GM12878 (cell line): Measurements from ENCODE around the gene PLPPR1. TPM values are rescaled to one million over a fixed set of nuclear protein-coding genes. Genes with fewer than 3 reads are reported as not detected.

Experiments
- ATAC-seq: fragments of 200-7000 bp; cut with Tn5 transposase; 3 replicates; pipeline ENCODE4 v1.9.1; 2020; ENCODE audit warnings: mild to moderate bottlenecking, moderate library complexity
- BruUV-seq: library from RNA; stranded (reverse); fragments of 400-500 nt; replicated peaks from 2 replicates; lab custom pipeline; 2021; lab: Mats Ljungman, UMichigan
- CTCF ChIA-PET: fragments of 300-600 bp; sonication (Branson Sonifier 250); formaldehyde crosslinking; extraction: SDS; loops from one replicate; lab custom pipeline; 2021; ENCODE audit warnings: inconsistent platforms; lab: Yijun Ruan, JAX
- POLR2A ChIA-PET: fragments of 350-600 bp; formaldehyde crosslinking; extraction: SDS; loops from one replicate; lab custom pipeline; 2021; ENCODE audit warnings: inconsistent platforms; lab: Charles Lee
- RAD21 ChIA-PET: fragments of 300-600 bp; sonication (Branson Sonifier 250); formaldehyde crosslinking; loops from one replicate; lab custom pipeline; 2023; ENCODE audit warnings: antibody characterized with exemption; ENCODE audit not compliant: unreplicated experiment; lab: Charles Lee
- SMC1A ChIA-PET: fragments of 300-600 bp; sonication (Branson Sonifier 250); formaldehyde crosslinking; loops from one replicate; lab custom pipeline; 2023; ENCODE audit not compliant: unreplicated experiment, uncharacterized antibody; lab: Charles Lee
- DNase-seq: peaks from one replicate; pipeline ENCODE4 v3.0.0-alpha.2; 2011; ENCODE audit warnings: low read depth, low spot score
- FAIRE-seq: peaks from 3 replicates; lab custom pipeline; 2011; peaks lifted over from hg19 to GRCh38; lab: Jason Lieb, UNC
- H2AFZ ChIP-seq: 2 replicates; pipeline ENCODE4 v1.6.0; 2011; ENCODE audit warnings: low read depth, low read length, control low read depth; ENCODE audit not compliant: control insufficient read depth
- H3K27ac ChIP-seq: 2 replicates; pipeline ENCODE4 v1.5.1; 2011; ENCODE audit warnings: control low read depth; ENCODE audit not compliant: control insufficient read depth, insufficient read depth
- H3K27me3 ChIP-seq, 2 experiments: replicated peaks in 1 of 2; 2 replicates each; pipeline versions ENCODE4 v1.6.0 to v1.6.1; 2011; ENCODE audit warnings: low read length in 1 of 2; ENCODE audit not compliant: control insufficient read depth in 2 of 2, insufficient read depth in 2 of 2
- H3K36me3 ChIP-seq, 2 experiments: 2 replicates each; pipeline ENCODE4 v1.5.1; 2011; ENCODE audit warnings: low read length in 1 of 2; ENCODE audit not compliant: control insufficient read depth in 2 of 2, insufficient read depth in 2 of 2
- H3K4me1 ChIP-seq: 2 replicates; pipeline ENCODE4 v1.6.1; 2011; ENCODE audit warnings: mild to moderate bottlenecking, low read length, moderate library complexity, mixed read lengths; ENCODE audit not compliant: control insufficient read depth, insufficient read depth
- H3K4me2 ChIP-seq: 2 replicates; pipeline ENCODE4 v1.6.0; 2011; ENCODE audit warnings: control low read depth; ENCODE audit not compliant: control insufficient read depth, insufficient read depth
- H3K4me3 ChIP-seq: fragments of 200-600 bp; sonication (generic); 2 replicates; pipeline ENCODE4 v1.5.1; 2016
- H3K79me2 ChIP-seq: 2 replicates; pipeline ENCODE4 v1.6.0; 2011; ENCODE audit warnings: low read length; ENCODE audit not compliant: control insufficient read depth, insufficient read depth
- H3K9ac ChIP-seq: 2 replicates; pipeline ENCODE4 v1.8.0; 2011; ENCODE audit warnings: low read length, control low read depth, mixed read lengths; ENCODE audit not compliant: control insufficient read depth, insufficient read depth
- H3K9me3 ChIP-seq: replicated peaks from 3 replicates; pipeline ENCODE4 v1.5.1; 2011; ENCODE audit warnings: mild to moderate bottlenecking, low read length; ENCODE audit not compliant: control insufficient read depth, insufficient read depth
- H4K20me1 ChIP-seq: 2 replicates; pipeline ENCODE4 v1.6.0; 2011; ENCODE audit not compliant: control insufficient read depth, insufficient read depth
- MYB ChIP-seq: fragments of 150-350 bp; IDR thresholded peaks from 2 replicates; pipeline ENCODE4 v1.6.1; 2014; ENCODE audit warnings: mild to moderate bottlenecking, low read depth, low read length, borderline replicate concordance
- PAX5 ChIP-seq: IDR thresholded peaks from 2 replicates; pipeline ENCODE4 v1.6.1; 2011; ENCODE audit warnings: low read depth, low read length, borderline replicate concordance
- RBBP5 ChIP-seq: fragments of 200-600 bp; sonication (generic); conservative IDR thresholded peaks from 2 replicates; pipeline ENCODE4 v1.6.1; 2016
- RFX5 ChIP-seq: IDR thresholded peaks from 2 replicates; pipeline ENCODE4 v1.6.1; 2011; ENCODE audit warnings: low read depth, low read length, improper control_type of control experiment
- SIX5 ChIP-seq: IDR thresholded peaks from 2 replicates; pipeline ENCODE4 v1.6.1; 2011; ENCODE audit warnings: mild to moderate bottlenecking, low read depth, low read length, moderate library complexity; ENCODE audit not compliant: severe bottlenecking
- TAF1 ChIP-seq: IDR thresholded peaks from 2 replicates; pipeline ENCODE4 v1.6.1; 2011; ENCODE audit warnings: mild to moderate bottlenecking, low read depth, low read length, borderline replicate concordance
- ZNF687 ChIP-seq: fragments of 450-650 bp; IDR thresholded peaks from 2 replicates; pipeline ENCODE4 v1.6.1; 2017; ENCODE audit warnings: mild to moderate bottlenecking, moderate library complexity
- WGBS: methylation state at CpG from one replicate; pipeline ENCODE4 v1.1.6; 2016; ENCODE audit warnings: low lambda C conversion rate; ENCODE audit not compliant: insufficient replicate concordance, insufficient coverage; ENCODE audit errors: missing lambda C conversion rate; 5-methylcytosine and 5-hydroxymethylcytosine counted together
- in situ Hi-C: fragments of 300-500 bp; cut with MboI; formaldehyde crosslinking; loops from 9 replicates; pipeline ENCODE4 v1.14.3; 2018; ENCODE audit warnings: mixed read lengths
- intact Hi-C: fragments of 100-400 bp; cut with micrococcal nuclease; formaldehyde crosslinking; loops from one replicate; pipeline ENCODE4 v1.14.2; 2022; ENCODE audit not compliant: unreplicated experiment
- polyA plus RNA-seq, 11 experiments: library from polyadenylated mRNA; depleted of rRNA in 4 of 11; unstranded in 6 of 11; stranded (reverse) in 5 of 11; fragments of >200 nt; fragmentation: Nextera tagmentation in 4 of 11; fragmentation: Illumina TruSeq in 1 of 11; extraction: Ambion mirVana in 4 of 11; extraction: Trizol in 1 of 11; gene quantifications; 1 replicate in 1 of 11; 2 replicates in 10 of 11; pipeline versions ENCODE4 v1.2.1 to v1.2.3, GENCODE V29; 2011 to 2016; ENCODE audit warnings: inconsistent platforms in 2 of 11, missing spikeins in 2 of 11, low read depth in 1 of 11
- total RNA-seq, 4 experiments: library from RNA; depleted of rRNA in 3 of 4; stranded (reverse); fragments of >200 nt in 3 of 4; fragmentation: Illumina TruSeq in 1 of 4; extraction: Trizol in 1 of 4; gene quantifications; 2 replicates each; pipeline versions ENCODE4 v1.2.1 to v1.2.3, GENCODE V29; 2013 to 2021

Gene PLPPR1
- total and polyA plus RNA-seq, 10 of the 15 experiments (the other 5 are each of a cell fraction or from before 2014, with no cell fraction given), result 0.69 TPM; not detected in 9

- no peaks in the 10 kb centered on the region for H3K4me1 ChIP-seq
- 5% methylated on average over 2 of the region's 2 CpGs for WGBS
- RAD21 ChIA-PET, result interaction anchor here (0.9 to 1.5 kb wide), 11 partner anchors 11 to 710 kb away, joined by 3 to 32 read pairs (median 7); no protein-coding TSS in a partner anchor
- no peak overlapping the region for H2AFZ ChIP-seq
- in situ Hi-C loops (no loop called here), intact Hi-C loops (loop anchor here (1.0 to 2.0 kb wide), 4 partner anchors 192 to 710 kb away; no protein-coding TSS in a partner anchor)
- no peaks in the 10 kb centered on the region for H3K79me2 ChIP-seq
- H4K20me1 ChIP-seq, result no peaks in the 10 kb centered on the region
- H3K4me3 ChIP-seq, result no peak overlapping the region
- SMC1A ChIA-PET, result interaction anchor here (0.7 to 2.5 kb wide), 13 partner anchors 78 to 960 kb away, joined by 3 to 18 read pairs (median 3); no protein-coding TSS in a partner anchor
- FAIRE-seq (no peak), ATAC-seq (no peak), DNase-seq (no peak)
- CTCF ChIA-PET, result interaction anchor here (0.6 to 4.8 kb wide), 23 partner anchors 8 to 1093 kb away, joined by 3 to 56 read pairs (median 6); no protein-coding TSS in a partner anchor
- no peak overlapping the region for H3K4me2 ChIP-seq
- no peak overlapping the region for H3K9ac ChIP-seq
- TF ChIP-seq SIX5, result no peak
- TF ChIP-seq RBBP5, result no peak
- TF ChIP-seq RFX5, result no peak
- TF ChIP-seq PAX5, result no peak
- TF ChIP-seq MYB, result no peak
- TF ChIP-seq ZNF687, result no peak
- TF ChIP-seq TAF1, result no peak
- H3K9me3 ChIP-seq, result no peaks in the 10 kb centered on the region
- no TSS peak for BruUV-seq
- H3K36me3 ChIP-seq, result no peaks in the 10 kb centered on the region
- no peaks in the 10 kb centered on the region for H3K27me3 ChIP-seq
- POLR2A ChIA-PET, result no interaction called here
- H3K27ac ChIP-seq, result no peak overlapping the region
Measured at GRCh38 chr9:101311191-101311590, 282.7 kb downstream of the PLPPR1 start.
